Subcutaneous adipose tissue (tissue), 4 donors: ENCODE data around the gene HDAC10. TPM values are rescaled to one million over a fixed set of nuclear protein-coding genes. Genes with fewer than 3 reads are reported as not detected.

Experiments used
- total RNA-seq, 4 donors: library from RNA; depleted of rRNA; stranded (reverse); fragments of >200 nt; gene quantifications; one replicate each; pipeline ENCODE4 v1.1.0, GENCODE V29; 2016
- TF ChIP-seq, protein P1 (sequence below): fragments of 450-650 bp; IDR thresholded peaks from one replicate; pipeline ENCODE4 v1.5.1; 2016; ENCODE audit warnings: low read depth, mild to moderate bottlenecking, control low read depth, antibody characterized with exemption, moderate library complexity

Gene HDAC10
- total RNA-seq, 4 donors from 2014 or later = 10.4 to 55.0 (median 22.7) TPM

DNA sequence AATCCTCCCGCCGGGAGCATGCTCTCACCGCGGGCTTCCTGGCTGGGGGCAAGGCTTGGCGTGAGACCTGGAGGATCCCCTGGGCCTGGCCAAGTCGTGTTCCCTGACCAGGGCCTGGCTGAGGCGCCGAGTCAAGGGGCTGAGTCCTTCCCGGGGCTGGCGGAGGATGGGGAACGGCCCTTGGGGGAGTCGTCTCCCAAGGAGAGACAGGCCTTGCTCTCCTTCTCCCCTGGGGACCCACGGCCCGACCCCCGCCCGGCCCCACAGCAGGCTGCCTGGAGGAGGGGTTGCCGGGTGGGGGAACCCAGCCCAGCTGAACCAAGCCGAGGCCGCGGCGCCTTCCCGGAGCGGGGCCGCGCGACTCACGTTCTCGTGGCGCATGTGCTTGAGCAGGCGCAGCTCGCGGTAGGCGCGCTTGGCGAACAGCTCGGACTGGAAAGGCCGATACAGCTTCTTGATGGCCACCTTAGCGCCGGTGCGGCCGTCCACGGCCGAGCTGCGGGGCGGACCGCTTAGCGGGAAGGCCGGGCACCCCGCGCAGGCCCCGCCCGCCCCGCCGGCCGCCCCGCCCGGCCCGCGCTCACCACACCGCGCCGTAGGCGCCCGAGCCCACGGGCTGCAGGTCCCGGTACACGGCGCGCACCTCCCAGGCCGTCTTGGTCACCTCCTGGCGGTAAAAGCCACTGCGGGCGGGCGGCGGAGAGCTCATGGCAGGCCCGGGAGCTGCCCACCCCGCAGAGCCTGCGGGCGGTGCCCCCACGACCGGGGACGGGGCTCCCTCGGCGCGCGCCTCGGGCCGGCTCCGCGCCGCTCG, 9.9 kb upstream of the HDAC10 start:
- TF ChIP-seq, protein P1, sequence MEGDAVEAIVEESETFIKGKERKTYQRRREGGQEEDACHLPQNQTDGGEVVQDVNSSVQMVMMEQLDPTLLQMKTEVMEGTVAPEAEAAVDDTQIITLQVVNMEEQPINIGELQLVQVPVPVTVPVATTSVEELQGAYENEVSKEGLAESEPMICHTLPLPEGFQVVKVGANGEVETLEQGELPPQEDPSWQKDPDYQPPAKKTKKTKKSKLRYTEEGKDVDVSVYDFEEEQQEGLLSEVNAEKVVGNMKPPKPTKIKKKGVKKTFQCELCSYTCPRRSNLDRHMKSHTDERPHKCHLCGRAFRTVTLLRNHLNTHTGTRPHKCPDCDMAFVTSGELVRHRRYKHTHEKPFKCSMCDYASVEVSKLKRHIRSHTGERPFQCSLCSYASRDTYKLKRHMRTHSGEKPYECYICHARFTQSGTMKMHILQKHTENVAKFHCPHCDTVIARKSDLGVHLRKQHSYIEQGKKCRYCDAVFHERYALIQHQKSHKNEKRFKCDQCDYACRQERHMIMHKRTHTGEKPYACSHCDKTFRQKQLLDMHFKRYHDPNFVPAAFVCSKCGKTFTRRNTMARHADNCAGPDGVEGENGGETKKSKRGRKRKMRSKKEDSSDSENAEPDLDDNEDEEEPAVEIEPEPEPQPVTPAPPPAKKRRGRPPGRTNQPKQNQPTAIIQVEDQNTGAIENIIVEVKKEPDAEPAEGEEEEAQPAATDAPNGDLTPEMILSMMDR = no peak

DNA sequence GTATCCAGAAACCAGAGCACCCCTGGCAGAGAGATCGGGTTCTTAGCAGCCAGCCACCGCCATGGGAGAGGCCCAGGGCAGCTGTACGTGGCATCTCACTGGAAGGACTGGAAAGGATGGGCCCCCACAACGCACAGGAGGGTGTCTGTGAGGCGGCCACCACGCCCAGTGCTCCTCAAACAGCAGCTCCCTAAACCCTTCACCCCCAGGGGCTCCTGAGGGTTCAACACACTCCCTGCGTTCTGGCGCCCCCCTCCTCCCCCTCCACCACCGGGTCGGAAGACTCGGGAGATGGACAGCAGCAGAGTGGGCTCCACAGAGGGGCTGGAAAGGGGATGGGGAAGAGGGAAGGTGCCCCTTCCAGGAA, 9.4 kb upstream of the HDAC10 start:
- TF ChIP-seq, protein P1 = no peak

DNA sequence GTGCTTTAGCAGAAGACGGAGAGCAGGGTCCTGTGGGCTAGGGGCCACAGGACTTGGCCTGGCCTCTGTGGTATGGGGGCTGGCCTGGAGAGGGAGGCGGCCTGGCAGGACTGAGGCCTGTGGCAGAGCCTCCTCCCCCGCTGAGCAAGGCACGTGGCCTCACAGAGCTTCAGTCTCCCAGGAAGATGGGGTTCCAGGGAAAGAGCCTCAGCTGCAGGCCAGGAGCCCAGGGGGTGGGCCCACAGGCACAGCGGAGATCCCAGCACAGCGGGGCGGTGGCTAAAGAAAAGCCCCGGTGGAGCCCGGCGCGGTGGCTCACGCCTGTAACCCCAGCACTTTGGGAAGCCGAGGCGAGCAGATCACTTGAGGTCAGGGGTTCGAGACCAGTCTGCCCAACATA, 8.2 kb upstream of the HDAC10 start:
- TF ChIP-seq, protein P1 = no peak

DNA sequence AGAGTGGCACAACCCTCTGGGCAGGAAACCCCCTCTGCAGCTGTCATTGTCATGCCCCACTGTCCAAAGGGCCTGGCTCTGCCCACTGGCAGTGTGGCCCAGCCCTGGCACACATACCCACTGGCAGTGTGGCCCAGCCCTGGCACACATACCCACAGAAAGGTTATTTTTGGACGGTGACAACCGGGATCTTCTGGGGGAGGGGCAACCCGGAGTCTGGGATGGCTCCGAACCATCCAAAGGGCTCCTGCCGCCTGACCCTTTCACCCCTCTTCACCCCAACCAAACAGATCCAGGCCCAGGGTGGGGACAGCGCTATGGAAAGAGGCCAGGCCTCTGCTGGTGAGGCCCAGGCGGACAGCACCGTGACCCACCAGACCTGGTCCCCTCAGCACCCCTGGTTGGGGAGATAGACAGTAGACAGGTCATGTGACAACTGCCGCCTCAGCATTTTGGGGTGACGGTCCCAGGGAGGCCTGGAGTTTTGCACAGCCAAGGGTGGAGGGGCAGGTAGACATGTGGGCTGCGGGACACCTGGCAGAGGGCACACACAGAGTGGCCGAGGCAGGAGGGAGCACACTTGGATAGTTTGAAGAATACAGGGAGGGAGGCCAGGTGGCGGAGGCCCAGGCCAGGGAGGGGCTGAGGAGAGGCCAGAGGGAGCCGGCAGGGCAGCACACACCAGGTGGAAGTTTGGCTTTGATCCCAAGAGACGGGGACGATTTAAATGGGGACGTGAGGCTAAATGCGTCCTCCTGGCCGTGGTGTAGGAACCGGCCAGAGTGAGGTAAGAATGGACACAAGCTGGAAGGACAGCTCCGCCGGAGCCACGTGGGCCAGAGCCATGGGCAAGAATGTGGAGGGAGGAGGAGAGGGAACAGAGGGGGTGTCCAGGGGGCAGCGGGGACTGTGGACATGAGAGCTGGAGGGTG, 7.6 kb upstream of the HDAC10 start:
- TF ChIP-seq, protein P1 = no peak

DNA sequence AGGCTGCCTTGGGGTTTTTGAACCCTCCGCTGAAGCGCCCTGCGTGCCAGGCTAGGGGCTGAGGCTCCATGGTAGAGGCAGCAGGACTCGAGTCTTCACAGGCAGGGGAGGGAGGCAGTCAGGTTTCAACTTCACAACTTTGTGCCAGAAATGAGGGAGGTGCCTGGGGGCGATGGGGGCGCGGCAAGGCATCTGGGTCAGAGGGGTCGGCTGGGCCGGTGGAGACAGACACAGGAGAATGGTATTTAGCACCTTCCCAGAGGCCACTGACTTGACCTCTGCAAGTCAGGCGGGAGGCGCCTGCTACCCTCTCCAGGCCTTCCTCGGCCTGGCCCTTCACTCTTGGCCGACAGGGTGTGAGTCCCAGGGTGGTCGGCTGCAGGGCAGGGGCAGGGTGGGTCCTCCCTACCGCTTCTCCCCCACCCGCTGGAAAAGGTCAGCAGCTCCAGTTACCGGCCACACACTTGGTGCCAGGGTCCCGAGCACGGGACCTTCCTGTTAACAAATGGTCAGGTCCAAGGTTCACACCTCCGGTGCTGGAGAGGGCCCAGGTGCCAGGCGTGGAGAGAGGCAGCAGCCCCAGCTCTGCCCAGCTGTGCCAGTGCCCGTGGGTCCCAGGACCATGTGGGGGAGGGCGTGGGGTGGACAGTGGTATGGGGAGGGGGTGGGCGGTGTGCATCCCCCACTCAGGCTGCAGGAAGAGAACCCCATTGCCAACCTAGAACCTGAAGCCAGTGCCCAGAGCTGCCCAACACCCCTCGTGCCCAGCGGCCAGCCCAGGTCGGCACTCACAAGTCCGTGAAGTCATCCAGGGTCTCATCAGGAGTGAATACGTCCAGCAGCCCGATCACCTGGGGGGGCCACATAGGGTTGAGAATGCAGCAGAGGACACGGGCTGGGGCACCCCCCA, 6.6 kb upstream of the HDAC10 start:
- TF ChIP-seq, protein P1 = no peak

DNA sequence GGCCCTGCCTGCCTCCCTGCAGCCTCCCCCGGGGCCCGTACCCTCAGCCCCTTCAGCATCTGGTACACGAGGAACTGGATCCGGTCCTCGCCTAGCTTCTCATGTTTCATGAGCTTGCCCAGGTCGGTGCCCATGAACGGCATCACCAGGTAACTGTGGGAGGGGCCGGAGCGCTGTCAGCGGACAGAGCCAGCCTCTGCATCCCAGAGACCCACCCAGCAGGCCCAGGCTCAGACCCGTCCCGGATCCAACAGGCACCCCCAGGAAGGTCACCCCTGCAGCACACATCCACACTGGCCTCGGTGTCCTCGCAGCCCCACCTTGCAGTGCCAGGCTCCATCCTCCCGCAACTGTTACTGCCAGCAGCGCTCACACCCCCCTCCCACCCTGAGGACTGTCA, 6.0 kb upstream of the HDAC10 start:
- TF ChIP-seq, protein P1 = no peak
